GM12873 (cell line): ENCODE data around the gene ARHGAP28.

Experiments
- TF ChIP-seq, protein P1 (sequence below): IDR thresholded peaks from 2 replicates; pipeline ENCODE4 v1.5.1; 2012; ENCODE audit warnings: low read depth, mild to moderate bottlenecking, moderate library complexity, low read length, control low read depth; ENCODE audit not compliant: insufficient read depth; ENCODE audit errors: missing control alignments

Gene ARHGAP28

DNA sequence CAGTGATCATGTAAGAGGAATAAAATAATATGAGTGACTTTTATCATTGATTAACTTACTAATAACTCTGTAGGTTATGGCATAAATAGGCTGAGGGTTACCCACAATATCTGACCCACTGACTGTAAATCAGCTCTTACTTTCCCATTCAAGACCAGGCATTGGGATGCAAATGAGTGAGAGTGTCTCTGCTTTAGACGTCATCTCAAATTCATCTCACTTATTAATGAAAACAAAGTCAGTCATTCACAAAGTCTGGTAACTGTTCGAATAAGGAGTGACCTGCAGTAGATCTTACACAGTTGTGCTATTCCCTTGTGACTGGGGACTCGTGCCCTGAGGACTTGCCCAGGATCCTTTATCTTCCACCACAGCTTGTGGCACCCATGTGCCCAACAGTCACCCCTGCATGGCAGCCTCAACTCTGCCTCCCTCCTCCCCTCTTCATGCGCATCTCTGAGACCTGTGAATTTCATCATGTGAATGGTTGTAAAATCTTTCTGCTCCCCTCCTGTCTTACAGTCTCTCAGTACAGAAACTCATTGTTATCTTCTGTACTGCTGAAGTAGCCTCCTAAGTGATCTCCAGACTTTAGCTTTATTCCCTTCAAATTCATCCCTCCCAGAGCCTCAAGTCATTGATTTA, 131.4 kb downstream of the ARHGAP28 start:
- TF ChIP-seq, protein P1, sequence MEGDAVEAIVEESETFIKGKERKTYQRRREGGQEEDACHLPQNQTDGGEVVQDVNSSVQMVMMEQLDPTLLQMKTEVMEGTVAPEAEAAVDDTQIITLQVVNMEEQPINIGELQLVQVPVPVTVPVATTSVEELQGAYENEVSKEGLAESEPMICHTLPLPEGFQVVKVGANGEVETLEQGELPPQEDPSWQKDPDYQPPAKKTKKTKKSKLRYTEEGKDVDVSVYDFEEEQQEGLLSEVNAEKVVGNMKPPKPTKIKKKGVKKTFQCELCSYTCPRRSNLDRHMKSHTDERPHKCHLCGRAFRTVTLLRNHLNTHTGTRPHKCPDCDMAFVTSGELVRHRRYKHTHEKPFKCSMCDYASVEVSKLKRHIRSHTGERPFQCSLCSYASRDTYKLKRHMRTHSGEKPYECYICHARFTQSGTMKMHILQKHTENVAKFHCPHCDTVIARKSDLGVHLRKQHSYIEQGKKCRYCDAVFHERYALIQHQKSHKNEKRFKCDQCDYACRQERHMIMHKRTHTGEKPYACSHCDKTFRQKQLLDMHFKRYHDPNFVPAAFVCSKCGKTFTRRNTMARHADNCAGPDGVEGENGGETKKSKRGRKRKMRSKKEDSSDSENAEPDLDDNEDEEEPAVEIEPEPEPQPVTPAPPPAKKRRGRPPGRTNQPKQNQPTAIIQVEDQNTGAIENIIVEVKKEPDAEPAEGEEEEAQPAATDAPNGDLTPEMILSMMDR, result no peak

DNA sequence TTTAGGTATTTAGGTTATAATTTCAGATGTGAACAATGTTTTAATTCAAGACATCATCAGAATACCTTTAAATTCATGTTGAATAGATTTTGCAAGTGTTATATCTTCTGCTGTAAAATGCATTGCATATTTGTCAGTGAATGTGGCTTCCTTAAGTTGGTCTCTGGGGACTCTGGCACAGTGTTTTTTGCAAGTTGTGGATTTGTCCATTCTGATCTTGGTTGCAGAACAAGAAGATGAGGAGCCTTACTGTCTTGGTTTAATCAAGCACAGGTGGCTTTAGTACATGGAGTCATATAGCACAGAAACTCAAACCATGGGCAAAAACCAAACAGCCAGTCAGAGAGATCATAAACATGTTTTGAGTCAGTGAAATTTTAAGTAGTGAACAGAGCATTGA, 135.7 kb downstream of the ARHGAP28 start:
- TF ChIP-seq, protein P1, result no peak

DNA sequence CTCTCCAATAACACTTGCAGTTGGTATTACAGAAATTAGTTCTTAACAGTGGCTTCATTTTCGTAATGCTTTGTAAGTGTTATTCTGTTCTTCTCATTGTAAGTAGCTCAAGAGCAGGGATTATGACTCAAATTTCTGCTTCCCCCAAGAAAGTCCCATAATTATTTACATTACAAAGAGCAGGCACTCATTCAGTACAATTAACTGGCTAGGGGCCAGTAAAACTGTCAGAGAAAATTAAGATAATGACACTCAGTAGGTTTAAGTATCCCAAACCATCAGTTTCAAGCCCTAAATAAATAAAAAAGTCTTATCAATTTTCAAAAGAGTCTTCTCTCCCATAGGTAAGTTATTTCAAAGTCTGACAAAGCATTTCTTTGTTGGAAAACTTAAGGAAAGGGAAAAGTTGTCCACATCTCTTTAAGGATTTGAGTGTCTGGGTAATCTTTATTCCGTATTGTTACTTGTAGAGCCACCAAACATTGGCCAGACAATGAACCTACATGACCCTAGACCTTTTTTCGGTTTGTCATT, 137.1 kb downstream of the ARHGAP28 start:
- TF ChIP-seq, protein P1, result no peak

DNA sequence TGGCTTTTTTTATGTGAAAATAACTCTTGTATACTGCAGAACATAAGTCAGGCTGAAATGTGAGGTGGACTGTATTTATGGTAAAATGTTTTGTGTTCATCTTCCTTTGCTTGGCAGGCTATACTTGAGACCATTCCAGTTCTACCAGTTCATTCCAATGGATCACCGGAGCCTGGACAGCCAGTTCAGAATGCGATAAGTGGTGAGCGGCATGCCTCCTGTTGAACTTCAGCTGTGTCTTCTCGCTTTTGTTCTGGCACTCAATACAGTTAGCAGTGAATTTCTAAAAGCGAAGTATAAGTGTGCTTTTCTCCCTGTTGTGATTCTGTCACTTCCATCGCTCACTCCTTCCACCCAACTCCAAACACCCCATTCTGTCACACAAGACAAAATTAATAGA, 138.5 kb downstream of the ARHGAP28 start:
- TF ChIP-seq, protein P1, result no peak

DNA sequence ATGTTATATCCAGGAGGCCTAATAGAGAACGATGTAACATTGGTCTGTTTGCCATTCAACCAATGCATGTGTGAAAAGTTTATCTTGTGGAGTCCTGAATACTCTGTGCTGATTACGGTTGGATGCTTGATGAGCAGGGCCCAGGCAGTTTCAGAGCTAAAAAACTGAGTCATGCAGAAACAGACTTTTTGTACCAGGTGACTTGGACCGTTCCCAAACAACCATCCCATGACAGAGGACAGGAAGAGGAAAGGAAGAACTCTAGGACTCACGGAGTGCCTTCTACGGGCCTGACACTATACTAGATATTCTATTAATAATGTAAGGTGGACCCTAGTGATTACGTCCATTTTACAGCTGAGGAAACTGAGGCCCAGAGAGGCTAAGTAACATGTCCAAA, 142.1 kb downstream of the ARHGAP28 start:
- TF ChIP-seq, protein P1, result no peak

DNA sequence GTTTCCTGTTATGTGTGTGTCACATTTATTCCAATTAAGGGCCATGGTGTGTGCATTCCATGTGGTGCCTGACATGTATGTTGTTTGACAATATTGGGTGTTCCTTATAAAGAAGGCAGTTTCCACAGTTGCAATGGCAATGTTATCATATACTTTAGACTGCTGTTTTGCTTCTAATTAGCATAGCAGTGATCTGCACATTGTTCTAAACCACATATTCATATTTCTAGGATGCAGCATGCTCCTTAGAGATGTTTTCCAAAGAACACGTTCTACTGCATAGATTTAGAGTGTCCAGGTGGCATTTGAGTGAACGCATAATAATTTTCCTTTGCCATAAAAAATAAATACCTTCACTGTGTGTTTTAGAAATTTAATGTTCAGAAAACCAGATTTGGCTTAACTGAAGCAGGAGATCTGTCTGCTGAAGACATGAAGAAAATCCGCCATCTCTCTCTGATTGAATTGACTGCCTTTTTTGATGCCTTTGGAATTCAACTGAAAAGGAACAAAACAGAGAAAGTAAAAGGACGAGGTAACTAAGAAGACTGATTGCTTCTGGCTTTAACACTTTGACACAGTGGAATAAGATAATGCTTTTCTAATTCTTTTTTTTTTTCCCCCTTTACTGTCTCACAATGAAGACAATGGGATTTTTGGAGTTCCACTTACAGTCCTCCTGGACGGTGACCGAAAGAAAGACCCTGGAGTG, 143.7 kb downstream of the ARHGAP28 start:
- TF ChIP-seq, protein P1, result no peak

DNA sequence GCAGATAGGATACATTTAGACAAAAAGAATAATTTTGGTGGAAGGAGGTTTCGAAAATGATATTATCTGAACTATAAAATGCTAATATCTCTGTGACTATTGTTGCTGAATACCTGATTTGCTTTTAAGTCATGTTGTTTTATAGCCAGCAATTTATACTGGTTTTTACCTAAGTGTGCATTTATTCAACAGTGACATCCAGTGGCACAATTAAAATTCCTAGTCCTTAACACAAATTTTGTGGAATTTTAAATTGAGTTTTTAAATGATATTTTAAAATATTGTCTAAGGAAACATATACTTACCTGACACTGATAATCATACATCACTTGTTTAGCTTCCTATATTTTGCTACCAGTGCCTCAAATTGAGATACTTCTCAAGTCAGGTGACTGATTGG, 144.8 kb downstream of the ARHGAP28 start:
- TF ChIP-seq, protein P1, result no peak
